OCI-LY7 (cell line): Measurements from ENCODE around the gene GJD2.

ENCODE experiments used
- CTCF ChIP-seq: fragments of 200-600 bp; sonication (generic); conservative IDR thresholded peaks from 2 replicates; pipeline ENCODE4 v1.5.1; 2014; ENCODE audit warnings: mild to moderate bottlenecking, antibody characterized with exemption, low read length, moderate library complexity, mixed read lengths
- EZH2phosphoT487 ChIP-seq: fragments of 200-600 bp; sonication (generic); IDR thresholded peaks from 2 replicates; pipeline ENCODE4 v1.6.1; 2018; ENCODE audit warnings: low read depth, borderline replicate concordance, mild to moderate bottlenecking, mixed run types, antibody characterized with exemption, low read length, moderate library complexity, mixed read lengths

DNA sequence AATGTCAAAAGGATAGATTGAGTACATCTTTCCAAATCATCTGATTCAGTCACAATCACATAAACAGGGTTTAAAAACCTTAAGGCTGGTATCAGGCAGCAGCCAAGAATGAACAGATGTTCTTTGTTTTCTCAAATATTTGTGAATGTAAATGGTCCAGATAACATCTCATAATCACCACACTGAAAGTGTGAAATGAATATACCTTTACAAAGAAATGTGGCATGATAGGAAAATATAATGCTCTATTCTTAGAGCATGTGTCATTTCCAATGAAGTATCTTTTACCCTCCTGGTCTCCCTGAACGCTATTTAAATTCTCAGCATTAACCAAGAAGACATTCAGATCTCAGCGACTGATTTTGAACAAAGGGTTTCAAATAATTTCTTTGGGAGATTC lies 49.3 kb upstream of the GJD2 start:
- no peak for TF ChIP-seq CTCF
- TF ChIP-seq EZH2phosphoT487: no peak
